ENCODE data around the gene HS3ST3A1. TPM values are rescaled to one million over a fixed set of nuclear protein-coding genes. Genes with fewer than 3 reads are reported as not detected.

HS3ST3A1 gene
- total RNA-seq, 1 donor from 2014 or later: 10.2 TPM

DNA sequence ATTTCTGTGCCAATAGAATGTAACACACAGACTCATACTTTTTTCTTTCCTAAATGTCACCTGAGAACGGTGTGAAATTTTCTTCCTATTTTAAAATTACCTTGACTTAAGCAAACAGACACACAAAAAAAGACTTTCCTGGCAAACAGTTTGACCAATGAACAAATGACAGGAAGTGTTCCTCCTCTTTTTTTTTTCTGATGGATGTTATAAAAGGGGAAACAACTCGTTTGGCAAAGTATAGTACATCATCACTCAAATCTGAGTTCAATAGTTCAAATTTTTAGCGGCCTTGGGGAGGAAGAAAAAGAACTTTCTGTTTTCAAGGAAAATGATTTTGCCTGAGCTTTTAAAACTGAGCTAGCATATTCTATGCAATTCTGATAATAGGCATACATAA is 19.8 kb downstream of the HS3ST3A1 start:
- Mint-ChIP-seq H3K4me3 (peak overlapping the region; percentile 21), H3K9me3 (peaks cover 13% of the 10 kb centered on the region), H3K36me3 (peaks cover 6% of the 10 kb centered on the region), H3K27ac (peak overlapping the region; percentile 78), H3K4me1 (peaks cover 43% of the 10 kb centered on the region), H3K27me3 (ENCODE audit: low read depth) (no peaks in the 10 kb centered on the region)
- no peak for DNase-seq (ENCODE audit: low spot score in 2 of 2, unreplicated experiment in 2 of 2)
- TF ChIP-seq, protein P1, sequence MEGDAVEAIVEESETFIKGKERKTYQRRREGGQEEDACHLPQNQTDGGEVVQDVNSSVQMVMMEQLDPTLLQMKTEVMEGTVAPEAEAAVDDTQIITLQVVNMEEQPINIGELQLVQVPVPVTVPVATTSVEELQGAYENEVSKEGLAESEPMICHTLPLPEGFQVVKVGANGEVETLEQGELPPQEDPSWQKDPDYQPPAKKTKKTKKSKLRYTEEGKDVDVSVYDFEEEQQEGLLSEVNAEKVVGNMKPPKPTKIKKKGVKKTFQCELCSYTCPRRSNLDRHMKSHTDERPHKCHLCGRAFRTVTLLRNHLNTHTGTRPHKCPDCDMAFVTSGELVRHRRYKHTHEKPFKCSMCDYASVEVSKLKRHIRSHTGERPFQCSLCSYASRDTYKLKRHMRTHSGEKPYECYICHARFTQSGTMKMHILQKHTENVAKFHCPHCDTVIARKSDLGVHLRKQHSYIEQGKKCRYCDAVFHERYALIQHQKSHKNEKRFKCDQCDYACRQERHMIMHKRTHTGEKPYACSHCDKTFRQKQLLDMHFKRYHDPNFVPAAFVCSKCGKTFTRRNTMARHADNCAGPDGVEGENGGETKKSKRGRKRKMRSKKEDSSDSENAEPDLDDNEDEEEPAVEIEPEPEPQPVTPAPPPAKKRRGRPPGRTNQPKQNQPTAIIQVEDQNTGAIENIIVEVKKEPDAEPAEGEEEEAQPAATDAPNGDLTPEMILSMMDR (IDR thresholded peaks at IDR 0.05; ENCODE audit: unreplicated experiment): no peak

DNA sequence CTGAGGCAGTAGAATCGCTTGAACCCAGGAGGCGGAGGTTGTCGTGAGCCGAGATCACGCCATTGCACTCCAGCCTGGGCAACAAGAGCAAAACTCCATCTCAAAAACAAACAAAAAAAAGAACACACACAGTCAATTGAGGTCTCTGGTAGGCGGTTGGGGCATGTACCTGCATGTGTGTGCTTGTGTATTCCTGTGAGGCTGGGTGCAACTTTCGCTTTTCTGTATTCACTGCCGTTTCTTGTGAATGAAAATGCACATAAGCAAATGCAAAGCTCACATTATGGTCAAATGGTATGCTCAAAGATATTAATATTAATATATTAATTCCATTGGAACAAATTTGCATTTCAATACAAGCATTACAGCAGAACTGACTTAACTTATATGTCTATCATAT is 20.9 kb downstream of the HS3ST3A1 start:
- Mint-ChIP-seq H3K4me1 (peaks cover 47% of the 10 kb centered on the region), H3K27ac (peak overlapping the region; percentile 59), H3K27me3 (ENCODE audit: low read depth) (no peaks in the 10 kb centered on the region), H3K4me3 (no peak overlapping the region), H3K9me3 (peaks cover 17% of the 10 kb centered on the region), H3K36me3 (peaks cover 15% of the 10 kb centered on the region)
- no peak for DNase-seq (ENCODE audit: low spot score in 2 of 2, unreplicated experiment in 2 of 2)
- TF ChIP-seq, protein P1 (IDR thresholded peaks at IDR 0.05; ENCODE audit: unreplicated experiment): no peak

DNA sequence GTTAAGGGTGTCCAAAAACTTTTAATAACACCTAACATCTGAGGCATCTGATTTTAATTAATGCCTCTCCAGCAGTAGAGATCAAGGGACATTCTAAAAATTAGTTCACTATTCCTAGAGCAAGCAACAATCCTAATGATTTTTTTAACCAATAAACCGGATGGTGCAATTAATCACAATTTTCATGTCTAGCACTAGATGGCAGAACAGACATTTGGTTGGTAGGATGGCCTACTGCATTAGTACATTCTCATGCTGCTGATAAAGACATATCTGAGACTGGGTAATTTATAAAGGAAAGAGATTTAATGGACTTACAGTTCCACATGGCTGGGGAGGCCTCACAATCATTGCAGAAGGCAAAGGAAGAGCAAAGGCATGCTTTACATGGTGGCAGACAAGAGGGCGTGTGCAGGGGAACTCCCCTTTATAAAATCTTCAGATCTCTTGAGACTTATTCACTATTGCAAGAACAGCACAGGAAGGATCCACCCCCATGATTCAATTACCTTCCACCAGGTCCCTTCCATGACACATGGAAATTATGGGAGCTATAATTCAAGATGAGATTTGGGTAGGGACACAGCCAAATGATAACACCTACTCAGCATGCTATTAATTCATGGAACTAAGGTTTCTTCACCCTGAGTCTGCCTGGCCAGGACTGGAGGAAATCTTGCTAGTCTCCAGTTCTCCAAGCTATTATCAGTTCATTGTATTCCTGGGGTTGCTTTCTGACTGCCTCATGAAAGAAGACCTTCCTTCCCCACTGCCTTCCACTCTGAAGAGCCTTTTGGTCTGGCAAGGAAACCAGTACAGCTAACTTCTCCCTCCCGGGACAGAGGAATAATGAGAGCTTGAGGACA is 24.8 kb downstream of the HS3ST3A1 start:
- H3K36me3 Mint-ChIP-seq: peaks cover 19% of the 10 kb centered on the region
- no peak for DNase-seq (ENCODE audit: low spot score in 2 of 2, unreplicated experiment in 2 of 2)
- TF ChIP-seq, protein P1 (IDR thresholded peaks at IDR 0.05; ENCODE audit: unreplicated experiment): no peak
- peaks cover 35% of the 10 kb centered on the region for H3K4me1 Mint-ChIP-seq
- no peak overlapping the region for H3K4me3 Mint-ChIP-seq
- peaks cover 21% of the 10 kb centered on the region for H3K9me3 Mint-ChIP-seq
- H3K27me3 Mint-ChIP-seq (ENCODE audit: low read depth): no peaks in the 10 kb centered on the region
- no peak overlapping the region for H3K27ac Mint-ChIP-seq

- Mint-ChIP-seq H3K36me3 (peaks cover 19% of the 10 kb centered on the region), H3K27me3 (ENCODE audit: low read depth) (no peaks in the 10 kb centered on the region), H3K27ac (peak overlapping the region; percentile 28), H3K4me1 (peaks cover 35% of the 10 kb centered on the region), H3K9me3 (peaks cover 21% of the 10 kb centered on the region), H3K4me3 (no peak overlapping the region)
- DNase-seq (ENCODE audit: low spot score in 2 of 2, unreplicated experiment in 2 of 2): no peak
- TF ChIP-seq, protein P1 (IDR thresholded peaks at IDR 0.05; ENCODE audit: unreplicated experiment): no peak
These were observed 25.8 kb downstream of the HS3ST3A1 start for GRCh38 chr17:13575922-13576419.

GRCh38 chr17:13575466-13575865 is 26.3 kb downstream of the HS3ST3A1 start:
- peaks cover 21% of the 10 kb centered on the region for H3K9me3 Mint-ChIP-seq
- H3K4me1 Mint-ChIP-seq: peaks cover 38% of the 10 kb centered on the region
- H3K27ac Mint-ChIP-seq: no peak overlapping the region
- H3K27me3 Mint-ChIP-seq (ENCODE audit: low read depth): no peaks in the 10 kb centered on the region
- peaks cover 19% of the 10 kb centered on the region for H3K36me3 Mint-ChIP-seq
- no peak for DNase-seq (ENCODE audit: low spot score in 2 of 2, unreplicated experiment in 2 of 2)
- no peak overlapping the region for H3K4me3 Mint-ChIP-seq
- TF ChIP-seq, protein P1 (IDR thresholded peaks at IDR 0.05; ENCODE audit: unreplicated experiment): no peak

Measured in mesothelial cell of epicardium (in vitro differentiated cells).